GM12878 (cell line): ENCODE results near the gene NUP85. TPM values are rescaled to one million over a fixed set of nuclear protein-coding genes. Genes with fewer than 3 reads are reported as not detected.

Experiments
- BCL3 ChIP-seq: IDR thresholded peaks from 2 replicates; pipeline ENCODE4 v1.6.1; 2011; ENCODE audit warnings: borderline replicate concordance, low read depth, mild to moderate bottlenecking, moderate library complexity, low read length; ENCODE audit not compliant: insufficient read depth, poor library complexity, severe bottlenecking
- BHLHE40 ChIP-seq, 2 experiments: fragments of 450-650 bp in 1 of 2; IDR thresholded peaks; 2 replicates each; pipeline ENCODE4 v1.6.1; 2011 to 2017; ENCODE audit warnings: low read depth in 2 of 2, borderline replicate concordance in 1 of 2, improper control_type of control experiment in 1 of 2, low read length in 1 of 2, mild to moderate bottlenecking in 1 of 2
- CBFB ChIP-seq: IDR thresholded peaks from 2 replicates; pipeline ENCODE4 v1.6.1; 2016; ENCODE audit warnings: antibody characterized with exemption, low read depth
- HSF1 ChIP-seq: fragments of 150-350 bp; IDR thresholded peaks from 2 replicates; pipeline ENCODE4 v1.6.1; 2014; ENCODE audit warnings: mild to moderate bottlenecking, low read depth, low read length
- IKZF1 ChIP-seq: fragments of 450-650 bp; conservative IDR thresholded peaks from 2 replicates; pipeline ENCODE4 v1.6.1; 2017; ENCODE audit warnings: antibody characterized with exemption, mild to moderate bottlenecking
- IRF4 ChIP-seq: IDR thresholded peaks from 2 replicates; pipeline ENCODE4 v1.6.1; 2011; ENCODE audit warnings: low read depth, low read length
- MAX ChIP-seq: IDR thresholded peaks from 2 replicates; pipeline ENCODE4 v1.6.1; 2012; ENCODE audit warnings: low read depth, low read length, improper control_type of control experiment
- SPI1 ChIP-seq: IDR thresholded peaks from 2 replicates; pipeline ENCODE4 v1.6.1; 2011; ENCODE audit warnings: low read depth, mild to moderate bottlenecking, low read length, moderate library complexity, borderline replicate concordance; ENCODE audit not compliant: insufficient read depth
- STAT1 ChIP-seq: fragments of 450-650 bp; conservative IDR thresholded peaks from 2 replicates; pipeline ENCODE4 v1.6.1; 2014; ENCODE audit warnings: antibody characterized with exemption, mild to moderate bottlenecking
- SUPT20H ChIP-seq: IDR thresholded peaks from 2 replicates; pipeline ENCODE4 v1.6.1; 2011; ENCODE audit warnings: low read depth, mild to moderate bottlenecking, low read length, moderate library complexity, borderline replicate concordance; ENCODE audit not compliant: control insufficient read depth
- ZNF384 ChIP-seq: IDR thresholded peaks from 2 replicates; pipeline ENCODE4 v1.6.1; 2012; ENCODE audit warnings: low read depth, mild to moderate bottlenecking, low read length, improper control_type of control experiment, borderline replicate concordance
- ZNF622 ChIP-seq: fragments of 450-650 bp; IDR thresholded peaks from 2 replicates; pipeline ENCODE4 v1.6.1; 2017; ENCODE audit warnings: mild to moderate bottlenecking, inconsistent platforms
- ZNF687 ChIP-seq: fragments of 450-650 bp; IDR thresholded peaks from 2 replicates; pipeline ENCODE4 v1.6.1; 2017; ENCODE audit warnings: mild to moderate bottlenecking, moderate library complexity
- polyA plus RNA-seq, 11 experiments: library from polyadenylated mRNA; depleted of rRNA in 4 of 11; unstranded in 6 of 11; stranded (reverse) in 5 of 11; fragments of >200 nt; fragmentation: Nextera tagmentation in 4 of 11; fragmentation: Illumina TruSeq in 1 of 11; extraction: Ambion mirVana in 4 of 11; extraction: Trizol in 1 of 11; gene quantifications; 1 replicate in 1 of 11; 2 replicates in 10 of 11; pipeline versions ENCODE4 v1.2.1 to v1.2.3, GENCODE V29; 2011 to 2016; ENCODE audit warnings: inconsistent platforms in 2 of 11, missing spikeins in 2 of 11, low read depth in 1 of 11
- total RNA-seq, 4 experiments: library from RNA; depleted of rRNA in 3 of 4; stranded (reverse); fragments of >200 nt in 3 of 4; fragmentation: Illumina TruSeq in 1 of 4; extraction: Trizol in 1 of 4; gene quantifications; 2 replicates each; pipeline versions ENCODE4 v1.2.1 to v1.2.3, GENCODE V29; 2013 to 2021

Gene NUP85
- total and polyA plus RNA-seq, 10 of the 15 experiments (the other 5 are each of a cell fraction or from before 2014, with no cell fraction given) = 54.0 to 135 (median 95.4) TPM

- no peak for TF ChIP-seq MAX
- peak in 1 of 2 experiments; percentile 67; a peak in 2 of 4 replicates for TF ChIP-seq BHLHE40 (IDR thresholded peaks at IDR 0.05; ENCODE audit: borderline replicate concordance in 1 of 2, low read depth in 2 of 2, low read length in 1 of 2)
- no peak for TF ChIP-seq STAT1
- TF ChIP-seq IRF4 = no peak
- no peak for TF ChIP-seq BCL3
- no peak for TF ChIP-seq CBFB
- TF ChIP-seq ZNF384 = no peak
- TF ChIP-seq SPI1 = no peak
- TF ChIP-seq SUPT20H = no peak
- TF ChIP-seq ZNF622 = no peak
- TF ChIP-seq IKZF1 = peak; percentile 67
- TF ChIP-seq HSF1 = no peak
- TF ChIP-seq ZNF687 = no peak
- TF ChIP-seq, all 136 proteins: peak for 10
Measured at GRCh38 chr17:75242461-75243042, 37.1 kb downstream of the NUP85 start (continued).
